SK-N-SH (cell line): ENCODE results near the gene PELI3. TPM values are rescaled to one million over a fixed set of nuclear protein-coding genes. Genes with fewer than 3 reads are reported as not detected.

Experiments
- CTCF ChIA-PET: fragments of 300-600, 350-600 bp; formaldehyde crosslinking; extraction: SDS; loops from one replicate; lab custom pipeline; 2021; lab: Yijun Ruan, JAX
- POLR2A ChIA-PET: fragments of 350-600 bp; sonication (Branson Sonifier 250); formaldehyde crosslinking; extraction: SDS; loops from one replicate; lab custom pipeline; 2020; ENCODE audit warnings: antibody characterized with exemption, inconsistent platforms; lab: Yijun Ruan, JAX
- DNase-seq: peaks from one replicate; pipeline ENCODE4 v3.0.0; 2012
- H2AFZ ChIP-seq: fragments of 200-600 bp; sonication (generic); 2 replicates; pipeline ENCODE4 v1.8.1; 2016; ENCODE audit warnings: antibody characterized with exemption, mild to moderate bottlenecking, low read depth
- H3F3A ChIP-seq: fragments of 200-600 bp; sonication (generic); replicated peaks from 2 replicates; pipeline ENCODE3; 2016; ENCODE audit warnings: antibody characterized with exemption, mild to moderate bottlenecking; ENCODE audit not compliant: insufficient read depth
- H3K27ac ChIP-seq, 2 experiments: fragments of 200-500 bp in 1 of 2; fragments of 200-600 bp in 1 of 2; sonication (Bioruptor generic) in 1 of 2; sonication (generic), shearing (Covaris generic) in 1 of 2; 2 replicates each; pipeline versions ENCODE4 v1.5.1 to v1.6.1; 2014 to 2016; ENCODE audit warnings: low read depth in 2 of 2, inconsistent platforms in 1 of 2, low read length in 1 of 2, mild to moderate bottlenecking in 1 of 2, mixed read lengths in 1 of 2
- H3K27me3 ChIP-seq: fragments of 200-600 bp; sonication (generic), shearing (Covaris generic); 2 replicates; pipeline ENCODE4 v1.6.1; 2016; ENCODE audit warnings: mixed run types; ENCODE audit not compliant: insufficient read depth
- H3K36me3 ChIP-seq, 2 experiments: fragments of 200-500 bp in 1 of 2; fragments of 200-600 bp in 1 of 2; sonication (Bioruptor generic) in 1 of 2; sonication (generic) in 1 of 2; replicated peaks in 1 of 2; 2 replicates each; pipeline versions ENCODE3 to v1.5.1; 2014 to 2016; ENCODE audit warnings: low read length in 1 of 2, mild to moderate bottlenecking in 1 of 2; ENCODE audit not compliant: insufficient read depth in 2 of 2, control insufficient read depth in 1 of 2
- H3K4me1 ChIP-seq, 2 experiments: fragments of 200-500 bp in 1 of 2; fragments of 200-600 bp in 1 of 2; sonication (Bioruptor generic) in 1 of 2; sonication (generic), shearing (Covaris generic) in 1 of 2; 2 replicates each; pipeline versions ENCODE4 v1.5.1 to v1.6.1; 2014 to 2016; ENCODE audit warnings: low read depth in 1 of 2, low read length in 1 of 2, mixed run types in 1 of 2; ENCODE audit not compliant: insufficient read depth in 2 of 2, control insufficient read depth in 1 of 2
- H3K4me2 ChIP-seq: fragments of 200-600 bp; sonication (generic), shearing (Covaris generic); 2 replicates; pipeline ENCODE4 v1.6.1; 2017; ENCODE audit warnings: mixed run types
- H3K4me3 ChIP-seq, 2 experiments: fragments of 200-500 bp in 1 of 2; fragments of 200-600 bp in 1 of 2; sonication (Bioruptor generic) in 1 of 2; sonication (generic), shearing (Covaris generic) in 1 of 2; 2 replicates each; pipeline versions ENCODE4 v1.5.1 to v1.8.1; 2014 to 2016; ENCODE audit warnings: low read depth in 2 of 2, inconsistent platforms in 1 of 2, low read length in 1 of 2, mild to moderate bottlenecking in 1 of 2, mixed read lengths in 1 of 2, moderate library complexity in 1 of 2
- H3K79me2 ChIP-seq: fragments of 200-600 bp; sonication (generic); 2 replicates; pipeline ENCODE4 v1.8.1; 2017; ENCODE audit warnings: mild to moderate bottlenecking; ENCODE audit not compliant: insufficient read depth
- H3K9ac ChIP-seq: fragments of 200-600 bp; sonication (generic); 2 replicates; pipeline ENCODE4 v1.6.1; 2017; ENCODE audit warnings: mixed run types
- H3K9me2 ChIP-seq: fragments of 200-600 bp; sonication (generic); 2 replicates; pipeline ENCODE4 v1.6.1; 2017; ENCODE audit warnings: mixed run types
- H3K9me3 ChIP-seq: fragments of 200-600 bp; sonication (generic); 2 replicates; pipeline ENCODE4 v1.6.1; 2017; ENCODE audit warnings: mixed run types, mild to moderate bottlenecking, moderate library complexity
- H4K20me1 ChIP-seq: fragments of 200-600 bp; sonication (generic); 2 replicates; pipeline ENCODE4 v1.6.1; 2017; ENCODE audit warnings: mild to moderate bottlenecking, mixed run types; ENCODE audit not compliant: insufficient read depth
- FOSL2 ChIP-seq: IDR thresholded peaks from 2 replicates; pipeline ENCODE4 v1.4.0; 2012; ENCODE audit warnings: low read depth, mild to moderate bottlenecking, moderate library complexity, borderline replicate concordance
- FOXJ3 ChIP-seq: sonication (generic); formaldehyde crosslinking; IDR thresholded peaks from 2 replicates; pipeline ENCODE4 v1.5.1; 2020; ENCODE audit warnings: mild to moderate bottlenecking, missing genetic modification reagents
- FOXM1 ChIP-seq: IDR thresholded peaks from 2 replicates; pipeline ENCODE4 v1.4.0; 2012; ENCODE audit warnings: low read depth, mild to moderate bottlenecking
- GABPA ChIP-seq: IDR thresholded peaks from 2 replicates; pipeline ENCODE4 v1.4.0; 2012; ENCODE audit warnings: low read depth, mild to moderate bottlenecking
- GATA2 ChIP-seq: sonication (generic); formaldehyde crosslinking; IDR thresholded peaks from 2 replicates; pipeline ENCODE4 v1.5.0; 2020; ENCODE audit warnings: mild to moderate bottlenecking, missing genetic modification reagents
- JUND ChIP-seq: IDR thresholded peaks from 2 replicates; pipeline ENCODE4 v1.4.0; 2012
- RAD21 ChIP-seq: IDR thresholded peaks from 2 replicates; pipeline ENCODE4 v1.6.1; 2012; ENCODE audit warnings: mild to moderate bottlenecking, low read length
- SIN3A ChIP-seq: IDR thresholded peaks from 2 replicates; pipeline ENCODE4 v1.6.1; 2012; ENCODE audit warnings: low read depth, mild to moderate bottlenecking, low read length, moderate library complexity, borderline replicate concordance
- SMC3 ChIP-seq: IDR thresholded peaks from 2 replicates; pipeline ENCODE4 v1.6.1; 2012; ENCODE audit warnings: low read depth, low read length, improper control_type of control experiment
- TAF1 ChIP-seq: IDR thresholded peaks from 2 replicates; pipeline ENCODE4 v1.6.1; 2012; ENCODE audit warnings: low read depth, mild to moderate bottlenecking, low read length, moderate library complexity, borderline replicate concordance
- TCF12 ChIP-seq: IDR thresholded peaks from 2 replicates; pipeline ENCODE4 v1.4.0; 2012
- TEAD4 ChIP-seq: IDR thresholded peaks from 2 replicates; pipeline ENCODE4 v1.4.0; 2012; ENCODE audit warnings: mild to moderate bottlenecking, borderline replicate concordance; ENCODE audit not compliant: insufficient read depth
- YY1 ChIP-seq: IDR thresholded peaks from 2 replicates; pipeline ENCODE4 v1.4.0; 2012; ENCODE audit warnings: low read depth, mild to moderate bottlenecking
- WGBS: methylation state at CpG from one replicate; pipeline ENCODE4 v1.1.6; 2017; ENCODE audit warnings: low lambda C conversion rate; 5-methylcytosine and 5-hydroxymethylcytosine counted together
- polyA plus RNA-seq, 3 experiments: library from polyadenylated mRNA; depleted of rRNA; stranded (reverse); fragments of >200 nt; gene quantifications; 2 replicates each; pipeline ENCODE4 v1.2.3, GENCODE V29; 2012
- TF ChIP-seq, protein P1 (sequence below): fragments of 150-350 bp; IDR thresholded peaks from 2 replicates; pipeline ENCODE4 v1.6.1; 2017; ENCODE audit warnings: antibody characterized with exemption, low read length, low read depth, borderline replicate concordance
- TF ChIP-seq, protein P2 (sequence below): IDR thresholded peaks from 2 replicates; pipeline ENCODE4; 2012
- TF ChIP-seq, protein P3 (sequence below): IDR thresholded peaks from 2 replicates; pipeline ENCODE4 v1.4.0; 2012; ENCODE audit warnings: low read depth
- TF ChIP-seq, protein P4 (sequence below): IDR thresholded peaks from 2 replicates; pipeline ENCODE4 v1.4.0; 2012; ENCODE audit warnings: low read depth, borderline replicate concordance
- TF ChIP-seq, protein P5 (sequence below): IDR thresholded peaks from 2 replicates; pipeline ENCODE4 v1.4.0; 2012; ENCODE audit warnings: low read depth, borderline replicate concordance
- TF ChIP-seq, protein P6 (sequence below): fragments of 200-600 bp; sonication (generic); IDR thresholded peaks from 2 replicates; pipeline ENCODE4 v1.6.1; 2017; ENCODE audit warnings: antibody characterized with exemption, mild to moderate bottlenecking, moderate library complexity

Gene PELI3
- polyA plus RNA-seq, 1 of the 3 experiments (the other 2 are of a cell fraction) = 7.0 TPM

DNA sequence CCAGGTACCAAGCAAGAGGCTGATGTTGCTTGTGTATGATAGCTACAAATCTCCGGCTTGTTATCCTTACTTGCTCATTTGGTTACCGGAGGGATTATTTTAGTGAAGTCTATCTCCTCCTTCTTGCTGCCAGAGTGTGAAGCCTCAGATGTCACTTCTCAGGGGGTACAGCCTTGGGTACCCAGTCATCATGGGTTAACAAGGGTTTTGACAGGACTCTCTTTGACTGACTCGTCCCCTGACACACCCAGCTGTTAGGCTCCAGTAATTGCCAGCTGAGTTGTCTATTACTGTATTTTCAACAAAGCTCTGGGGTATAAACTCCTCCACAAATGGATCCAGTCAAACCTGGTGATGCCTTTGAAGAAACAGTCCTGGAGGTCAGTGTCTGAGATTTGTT, 11.9 kb upstream of the PELI3 start:
- Histone ChIP-seq H2AFZ (no peak overlapping the region), H4K20me1 (no peaks in the 10 kb centered on the region), H3K36me3 (no peaks in the 10 kb centered on the region), H3K9me2 (no peaks in the 10 kb centered on the region), H3K9ac (no peak overlapping the region), H3K4me2 (no peak overlapping the region), H3K79me2 (no peaks in the 10 kb centered on the region), H3K9me3 (no peaks in the 10 kb centered on the region), H3F3A (no peaks in the 10 kb centered on the region), H3K4me3 (no peak overlapping the region), H3K27me3 (no peaks in the 10 kb centered on the region; the same call in 1 of the 2 replicates), H3K27ac (no peak overlapping the region), H3K4me1 (no peaks in the 10 kb centered on the region)
- 32% methylated on average over 3 of the region's 3 CpGs for WGBS
- ChIA-PET CTCF (interaction anchor here (1.7 kb wide), 1 partner anchor 16 kb away, joined by 5 read pairs; the partner anchor contains the start of gene MRPL11), POLR2A (no interaction called here)
- DNase-seq = no peak
- TF ChIP-seq, protein P1, sequence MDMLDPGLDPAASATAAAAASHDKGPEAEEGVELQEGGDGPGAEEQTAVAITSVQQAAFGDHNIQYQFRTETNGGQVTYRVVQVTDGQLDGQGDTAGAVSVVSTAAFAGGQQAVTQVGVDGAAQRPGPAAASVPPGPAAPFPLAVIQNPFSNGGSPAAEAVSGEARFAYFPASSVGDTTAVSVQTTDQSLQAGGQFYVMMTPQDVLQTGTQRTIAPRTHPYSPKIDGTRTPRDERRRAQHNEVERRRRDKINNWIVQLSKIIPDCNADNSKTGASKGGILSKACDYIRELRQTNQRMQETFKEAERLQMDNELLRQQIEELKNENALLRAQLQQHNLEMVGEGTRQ = no peak
- no peak for TF ChIP-seq TAF1
- TF ChIP-seq, protein P2, sequence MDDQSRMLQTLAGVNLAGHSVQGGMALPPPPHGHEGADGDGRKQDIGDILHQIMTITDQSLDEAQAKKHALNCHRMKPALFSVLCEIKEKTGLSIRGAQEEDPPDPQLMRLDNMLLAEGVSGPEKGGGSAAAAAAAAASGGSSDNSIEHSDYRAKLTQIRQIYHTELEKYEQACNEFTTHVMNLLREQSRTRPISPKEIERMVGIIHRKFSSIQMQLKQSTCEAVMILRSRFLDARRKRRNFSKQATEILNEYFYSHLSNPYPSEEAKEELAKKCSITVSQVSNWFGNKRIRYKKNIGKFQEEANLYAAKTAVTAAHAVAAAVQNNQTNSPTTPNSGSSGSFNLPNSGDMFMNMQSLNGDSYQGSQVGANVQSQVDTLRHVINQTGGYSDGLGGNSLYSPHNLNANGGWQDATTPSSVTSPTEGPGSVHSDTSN = no peak
- TF ChIP-seq, protein P3, sequence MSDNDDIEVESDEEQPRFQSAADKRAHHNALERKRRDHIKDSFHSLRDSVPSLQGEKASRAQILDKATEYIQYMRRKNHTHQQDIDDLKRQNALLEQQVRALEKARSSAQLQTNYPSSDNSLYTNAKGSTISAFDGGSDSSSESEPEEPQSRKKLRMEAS = no peak
- TF ChIP-seq SIN3A = no peak
- no peak for TF ChIP-seq TEAD4
- TF ChIP-seq, protein P4, sequence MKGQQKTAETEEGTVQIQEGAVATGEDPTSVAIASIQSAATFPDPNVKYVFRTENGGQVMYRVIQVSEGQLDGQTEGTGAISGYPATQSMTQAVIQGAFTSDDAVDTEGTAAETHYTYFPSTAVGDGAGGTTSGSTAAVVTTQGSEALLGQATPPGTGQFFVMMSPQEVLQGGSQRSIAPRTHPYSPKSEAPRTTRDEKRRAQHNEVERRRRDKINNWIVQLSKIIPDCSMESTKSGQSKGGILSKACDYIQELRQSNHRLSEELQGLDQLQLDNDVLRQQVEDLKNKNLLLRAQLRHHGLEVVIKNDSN = no peak

DNA sequence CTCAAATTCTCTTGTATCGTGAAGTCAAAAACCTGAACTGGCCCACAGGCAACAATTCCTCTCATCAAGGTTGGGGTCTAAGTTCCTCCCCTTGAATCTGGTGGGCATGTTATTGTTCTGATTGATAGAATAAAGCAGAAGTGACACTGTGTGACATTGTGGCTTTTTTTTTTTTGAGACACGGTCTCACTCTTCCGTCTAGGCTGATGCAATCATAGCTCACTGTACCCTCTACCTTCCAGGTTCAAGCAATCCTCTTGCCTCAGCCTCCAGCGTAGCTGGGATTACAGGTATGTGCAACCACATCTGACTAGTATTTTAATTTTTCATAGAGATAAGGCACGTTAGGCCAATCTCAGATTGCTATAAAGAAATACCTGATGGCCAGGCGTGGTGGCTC, 8.9 kb upstream of the PELI3 start:
- Histone ChIP-seq H3K36me3 (no peaks in the 10 kb centered on the region), H3K4me2 (no peak overlapping the region), H4K20me1 (no peaks in the 10 kb centered on the region), H3K9ac (no peak overlapping the region), H3F3A (no peaks in the 10 kb centered on the region), H3K4me1 (no peaks in the 10 kb centered on the region), H3K27me3 (no peaks in the 10 kb centered on the region), H3K27ac (no peak overlapping the region), H3K79me2 (no peaks in the 10 kb centered on the region), H3K4me3 (no peak overlapping the region), H3K9me3 (no peaks in the 10 kb centered on the region), H2AFZ (no peak overlapping the region), H3K9me2 (no peaks in the 10 kb centered on the region)
- CTCF ChIA-PET = interaction anchor here (0.8 to 2.2 kb wide), 4 partner anchors 26 to 69 kb away, joined by 3 to 5 read pairs (median 4); no protein-coding TSS in a partner anchor
- WGBS = 77% methylated on average over 6 of the region's 6 CpGs
- POLR2A ChIA-PET = no interaction called here
- no peak for DNase-seq
- TF ChIP-seq TCF12 (no peak), RAD21 (no peak), JUND (no peak), TEAD4 (no peak), FOSL2 (no peak), SMC3 (no peak), GABPA (no peak), FOXM1 (no peak), GATA2 (CRISPR knock-in tag) (no peak), YY1 (no peak), FOXJ3 (CRISPR knock-in tag) (no peak)
- TF ChIP-seq, protein P4 = no peak
- TF ChIP-seq, protein P5, sequence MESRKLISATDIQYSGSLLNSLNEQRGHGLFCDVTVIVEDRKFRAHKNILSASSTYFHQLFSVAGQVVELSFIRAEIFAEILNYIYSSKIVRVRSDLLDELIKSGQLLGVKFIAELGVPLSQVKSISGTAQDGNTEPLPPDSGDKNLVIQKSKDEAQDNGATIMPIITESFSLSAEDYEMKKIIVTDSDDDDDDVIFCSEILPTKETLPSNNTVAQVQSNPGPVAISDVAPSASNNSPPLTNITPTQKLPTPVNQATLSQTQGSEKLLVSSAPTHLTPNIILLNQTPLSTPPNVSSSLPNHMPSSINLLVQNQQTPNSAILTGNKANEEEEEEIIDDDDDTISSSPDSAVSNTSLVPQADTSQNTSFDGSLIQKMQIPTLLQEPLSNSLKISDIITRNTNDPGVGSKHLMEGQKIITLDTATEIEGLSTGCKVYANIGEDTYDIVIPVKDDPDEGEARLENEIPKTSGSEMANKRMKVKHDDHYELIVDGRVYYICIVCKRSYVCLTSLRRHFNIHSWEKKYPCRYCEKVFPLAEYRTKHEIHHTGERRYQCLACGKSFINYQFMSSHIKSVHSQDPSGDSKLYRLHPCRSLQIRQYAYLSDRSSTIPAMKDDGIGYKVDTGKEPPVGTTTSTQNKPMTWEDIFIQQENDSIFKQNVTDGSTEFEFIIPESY = no peak
- TF ChIP-seq, protein P6, sequence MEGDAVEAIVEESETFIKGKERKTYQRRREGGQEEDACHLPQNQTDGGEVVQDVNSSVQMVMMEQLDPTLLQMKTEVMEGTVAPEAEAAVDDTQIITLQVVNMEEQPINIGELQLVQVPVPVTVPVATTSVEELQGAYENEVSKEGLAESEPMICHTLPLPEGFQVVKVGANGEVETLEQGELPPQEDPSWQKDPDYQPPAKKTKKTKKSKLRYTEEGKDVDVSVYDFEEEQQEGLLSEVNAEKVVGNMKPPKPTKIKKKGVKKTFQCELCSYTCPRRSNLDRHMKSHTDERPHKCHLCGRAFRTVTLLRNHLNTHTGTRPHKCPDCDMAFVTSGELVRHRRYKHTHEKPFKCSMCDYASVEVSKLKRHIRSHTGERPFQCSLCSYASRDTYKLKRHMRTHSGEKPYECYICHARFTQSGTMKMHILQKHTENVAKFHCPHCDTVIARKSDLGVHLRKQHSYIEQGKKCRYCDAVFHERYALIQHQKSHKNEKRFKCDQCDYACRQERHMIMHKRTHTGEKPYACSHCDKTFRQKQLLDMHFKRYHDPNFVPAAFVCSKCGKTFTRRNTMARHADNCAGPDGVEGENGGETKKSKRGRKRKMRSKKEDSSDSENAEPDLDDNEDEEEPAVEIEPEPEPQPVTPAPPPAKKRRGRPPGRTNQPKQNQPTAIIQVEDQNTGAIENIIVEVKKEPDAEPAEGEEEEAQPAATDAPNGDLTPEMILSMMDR = no peak
